Measurements from ENCODE around the gene ZNF366.

DNA sequence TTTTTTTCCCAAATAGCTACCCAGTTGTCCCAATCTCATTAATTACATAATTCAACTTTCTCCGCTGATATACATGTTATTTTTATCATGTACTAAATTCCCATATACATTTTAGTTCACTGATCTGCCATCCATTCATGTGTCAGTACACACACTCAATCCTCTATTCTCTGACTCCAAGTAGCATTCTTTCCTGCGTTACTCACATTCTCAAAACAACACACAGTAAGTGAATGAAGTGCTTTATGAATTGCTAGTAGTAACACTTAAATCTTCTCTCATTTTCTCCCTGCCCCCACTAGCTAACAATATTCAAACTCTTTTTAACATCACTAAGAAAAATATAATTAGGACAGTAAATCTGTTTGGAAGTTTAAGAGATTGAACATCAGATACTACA lies 8.9 kb downstream of the ZNF366 start:
- TF ChIP-seq, protein P1, sequence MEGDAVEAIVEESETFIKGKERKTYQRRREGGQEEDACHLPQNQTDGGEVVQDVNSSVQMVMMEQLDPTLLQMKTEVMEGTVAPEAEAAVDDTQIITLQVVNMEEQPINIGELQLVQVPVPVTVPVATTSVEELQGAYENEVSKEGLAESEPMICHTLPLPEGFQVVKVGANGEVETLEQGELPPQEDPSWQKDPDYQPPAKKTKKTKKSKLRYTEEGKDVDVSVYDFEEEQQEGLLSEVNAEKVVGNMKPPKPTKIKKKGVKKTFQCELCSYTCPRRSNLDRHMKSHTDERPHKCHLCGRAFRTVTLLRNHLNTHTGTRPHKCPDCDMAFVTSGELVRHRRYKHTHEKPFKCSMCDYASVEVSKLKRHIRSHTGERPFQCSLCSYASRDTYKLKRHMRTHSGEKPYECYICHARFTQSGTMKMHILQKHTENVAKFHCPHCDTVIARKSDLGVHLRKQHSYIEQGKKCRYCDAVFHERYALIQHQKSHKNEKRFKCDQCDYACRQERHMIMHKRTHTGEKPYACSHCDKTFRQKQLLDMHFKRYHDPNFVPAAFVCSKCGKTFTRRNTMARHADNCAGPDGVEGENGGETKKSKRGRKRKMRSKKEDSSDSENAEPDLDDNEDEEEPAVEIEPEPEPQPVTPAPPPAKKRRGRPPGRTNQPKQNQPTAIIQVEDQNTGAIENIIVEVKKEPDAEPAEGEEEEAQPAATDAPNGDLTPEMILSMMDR (IDR thresholded peaks at IDR 0.05), result no peak
- no peak for TF ChIP-seq POLR2A (IDR thresholded peaks at IDR 0.05)

All from ovary (tissue), 3 donors.